Astrocyte of the hippocampus (primary cell): ENCODE results near the gene NEMP2.
"Not testable (repeated sequence)": the region's sequence is repeated elsewhere in the genome, so short reads cannot be mapped to it uniquely, and the experiment has no call there.

ENCODE experiments used
- DNase-seq: peaks from one replicate; pipeline ENCODE4 v3.0.0; 2011; ENCODE audit warnings: low read depth, low spot score

NEMP2 gene

GRCh38 chr2:190490502-190490901 is 44.0 kb downstream of the NEMP2 start:
- DNase-seq, result no peak

- DNase-seq, result no peak
Measured at GRCh38 chr2:190489475-190489874, 45.0 kb downstream of the NEMP2 start.

GRCh38 chr2:190488516-190489233 is 45.8 kb downstream of the NEMP2 start:
- no peak for DNase-seq

GRCh38 chr2:190486037-190486623 is 48.4 kb downstream of the NEMP2 start:
- peak; percentile 32 for DNase-seq

GRCh38 chr2:190482451-190482850 is 52.1 kb downstream of the NEMP2 start:
- DNase-seq, result peak; percentile 6

GRCh38 chr2:190481339-190481738 is 53.2 kb downstream of the NEMP2 start:
- DNase-seq, result no peak

GRCh38 chr2:190478572-190479195 is 55.8 kb downstream of the NEMP2 start:
- DNase-seq, result no peak

- peak; percentile 15 for DNase-seq
Measured at GRCh38 chr2:190477661-190478454, 56.7 kb downstream of the NEMP2 start.

- DNase-seq, result no peak
Measured at GRCh38 chr2:190470256-190470826, 64.2 kb downstream of the NEMP2 start.

GRCh38 chr2:190469771-190470170 is 64.8 kb downstream of the NEMP2 start:
- DNase-seq, result peak; percentile 48

GRCh38 chr2:190468814-190469569 is 65.5 kb downstream of the NEMP2 start:
- DNase-seq, result peak; percentile 92

- DNase-seq, result not testable (repeated sequence)
Measured at GRCh38 chr2:190468354-190468753, 66.2 kb downstream of the NEMP2 start.

- peak; percentile 36 for DNase-seq
Measured at GRCh38 chr2:190467575-190468083, 66.9 kb downstream of the NEMP2 start.

- DNase-seq, result peak; percentile 17
Measured at GRCh38 chr2:190466819-190467446, 67.6 kb downstream of the NEMP2 start.

- no peak for DNase-seq
Measured at GRCh38 chr2:190465060-190465459, 69.5 kb downstream of the NEMP2 start.

- DNase-seq, result no peak
Measured at GRCh38 chr2:190462611-190463010, 71.9 kb downstream of the NEMP2 start.

GRCh38 chr2:190462181-190462580 is 72.3 kb downstream of the NEMP2 start:
- DNase-seq, result no peak

GRCh38 chr2:190460487-190460886 is 74.0 kb downstream of the NEMP2 start:
- DNase-seq, result no peak

GRCh38 chr2:190459881-190460280 is 74.6 kb downstream of the NEMP2 start:
- DNase-seq, result no peak

- no peak for DNase-seq
Measured at GRCh38 chr2:190458352-190459107, 76.0 kb downstream of the NEMP2 start.
